CD4-positive, alpha-beta T cell treated with Interferon alpha-2 for 1 hour (primary cell): ENCODE measurements around the gene SPPL3.
"Not testable (repeated sequence)": the region's sequence is repeated elsewhere in the genome, so short reads cannot be mapped to it uniquely, and the experiment has no call there.

Experiments used
- DNase-seq, 2 donors: peaks; one replicate each; pipeline ENCODE4 v3.0.0-alpha.2; 2020 to 2022

The SPPL3 gene

GRCh38 chr12:120904197-120904773 lies at the start of gene SPPL3:
SPPL3 (minus strand) TSS chr12:120904358; CDS start chr12:120903867, 491 bp downstream.
- peak; percentile 86 to 92 for DNase-seq

- DNase-seq: no peak
Observed at GRCh38 chr12:120950807-120951206, 46.6 kb upstream of the SPPL3 start.

DNA sequence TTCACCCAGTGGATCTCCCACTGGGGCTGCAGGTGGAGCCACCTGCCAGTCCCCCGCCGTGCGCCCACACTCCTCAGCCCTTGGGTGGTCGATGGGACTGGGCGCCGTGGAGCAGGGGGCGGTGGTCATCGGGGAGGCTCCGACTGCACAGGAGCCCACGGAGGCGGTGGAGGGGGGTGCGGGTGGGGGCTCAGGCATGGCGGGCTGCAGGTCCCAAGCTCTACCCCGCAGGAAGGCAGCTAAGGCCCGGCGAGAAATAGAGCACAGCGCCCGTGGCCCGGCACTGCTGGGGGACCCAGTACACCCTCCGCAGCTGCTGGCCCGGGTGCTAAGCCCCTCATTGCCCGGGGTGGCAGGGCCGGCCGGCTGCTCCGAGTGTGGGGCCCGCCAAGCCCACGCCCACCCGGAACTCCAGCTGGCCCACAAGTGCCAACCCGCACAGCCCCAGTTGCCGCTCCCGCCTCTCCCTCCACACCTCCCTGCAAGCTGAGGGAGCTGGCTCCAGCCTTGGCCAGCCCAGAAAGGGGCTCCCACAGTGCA lies 46.2 kb upstream of the SPPL3 start:
- not testable (repeated sequence) for DNase-seq

- not testable (repeated sequence) for DNase-seq
Observed at GRCh38 chr12:120945516-120945915, 41.4 kb upstream of the SPPL3 start.

- peak; percentile 44 to 63 for DNase-seq
Observed at GRCh38 chr12:120944645-120945217, 40.6 kb upstream of the SPPL3 start.

- DNase-seq: no peak
Observed at GRCh38 chr12:120943482-120943881, 39.3 kb upstream of the SPPL3 start.

DNA sequence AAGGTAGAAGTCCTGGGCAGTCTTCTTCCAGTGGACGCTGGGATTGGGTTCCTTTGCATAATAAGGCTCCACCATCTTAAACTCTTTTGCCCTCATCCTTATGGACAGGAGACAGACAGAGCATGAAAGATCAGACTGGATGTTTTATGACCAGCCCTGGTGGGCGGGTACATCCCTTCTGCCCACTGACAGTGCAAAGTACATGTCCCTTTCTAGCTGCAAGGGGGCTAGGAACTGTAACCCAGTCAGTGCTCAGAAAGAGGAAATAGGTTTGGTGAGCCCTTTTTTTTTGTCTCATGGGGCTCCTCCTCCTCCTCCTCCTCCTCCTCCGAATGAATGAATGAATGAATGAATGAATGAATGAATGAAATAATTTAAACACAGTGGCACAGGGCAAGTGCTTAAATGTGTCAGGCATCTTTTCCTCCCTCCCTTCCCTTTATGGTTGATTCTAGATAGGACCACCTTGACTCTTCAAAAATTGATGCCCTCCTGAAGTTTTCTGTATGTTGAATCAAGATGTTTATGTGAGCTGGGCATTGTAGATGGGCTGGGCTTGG lies 37.8 kb upstream of the SPPL3 start:
- DNase-seq: no peak

DNA sequence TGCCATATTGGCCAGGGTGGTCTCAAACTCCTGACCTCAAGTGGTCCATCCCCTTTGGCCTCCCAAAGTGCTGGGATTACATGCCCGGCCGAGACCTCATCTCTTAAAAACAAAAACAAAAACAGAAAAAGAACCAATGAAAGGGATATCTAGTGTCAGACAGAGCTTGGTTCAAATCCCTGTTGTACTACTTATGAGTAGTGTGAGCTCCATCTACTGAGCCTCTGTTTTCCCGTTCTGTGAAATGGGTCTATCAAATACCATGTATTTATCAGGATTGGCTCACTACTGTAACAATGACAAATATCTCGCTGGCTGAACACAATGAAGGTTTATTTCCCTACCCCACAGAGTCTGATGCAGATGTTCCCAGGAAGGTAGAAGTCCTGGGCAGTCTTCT lies 37.3 kb upstream of the SPPL3 start:
- DNase-seq: no peak

DNA sequence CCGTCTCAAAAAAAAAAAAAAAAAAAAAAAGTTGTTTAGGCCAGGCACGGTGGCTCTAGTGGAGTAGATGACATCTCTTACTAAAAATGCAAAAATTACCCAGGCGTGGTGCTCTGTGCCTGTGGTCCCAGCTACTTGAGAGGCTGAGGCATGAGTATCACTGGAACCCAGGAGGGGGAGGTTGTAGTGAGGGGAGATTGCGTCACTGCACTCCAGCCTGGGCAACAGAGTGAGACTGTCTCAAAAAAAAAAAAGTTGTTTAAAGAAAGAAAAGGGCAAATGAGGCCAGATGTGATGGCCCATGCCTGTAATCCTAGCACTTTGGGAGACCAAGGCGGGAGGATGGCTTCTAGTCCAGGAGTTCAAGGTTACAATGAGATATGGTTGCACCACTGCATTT lies 36.6 kb upstream of the SPPL3 start:
- DNase-seq: no peak

GRCh38 chr12:120940006-120940405 lies 35.8 kb upstream of the SPPL3 start:
- DNase-seq: no peak

DNA sequence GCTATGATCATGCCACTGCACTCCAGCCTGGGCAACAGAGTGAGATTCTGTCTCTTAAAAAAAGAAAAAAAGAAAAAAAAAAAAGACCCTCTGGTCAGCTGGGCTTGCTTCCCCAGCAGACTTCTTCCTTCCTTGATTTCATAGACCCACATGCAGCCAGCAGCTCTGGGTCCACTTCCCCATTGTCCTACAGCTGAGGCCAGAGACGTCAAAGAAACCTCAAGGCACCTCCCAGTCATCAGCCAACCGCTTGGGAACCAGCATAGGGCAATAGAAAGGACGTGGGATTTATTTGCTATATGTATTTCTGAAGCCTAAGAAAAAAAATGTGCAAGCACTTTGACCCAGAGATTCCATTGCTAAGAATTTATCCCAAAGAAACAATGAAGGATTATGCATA lies 35.4 kb upstream of the SPPL3 start:
- peak; percentile 8 to 33 for DNase-seq

- no peak for DNase-seq
Observed at GRCh38 chr12:120938496-120938895, 34.3 kb upstream of the SPPL3 start.

DNA sequence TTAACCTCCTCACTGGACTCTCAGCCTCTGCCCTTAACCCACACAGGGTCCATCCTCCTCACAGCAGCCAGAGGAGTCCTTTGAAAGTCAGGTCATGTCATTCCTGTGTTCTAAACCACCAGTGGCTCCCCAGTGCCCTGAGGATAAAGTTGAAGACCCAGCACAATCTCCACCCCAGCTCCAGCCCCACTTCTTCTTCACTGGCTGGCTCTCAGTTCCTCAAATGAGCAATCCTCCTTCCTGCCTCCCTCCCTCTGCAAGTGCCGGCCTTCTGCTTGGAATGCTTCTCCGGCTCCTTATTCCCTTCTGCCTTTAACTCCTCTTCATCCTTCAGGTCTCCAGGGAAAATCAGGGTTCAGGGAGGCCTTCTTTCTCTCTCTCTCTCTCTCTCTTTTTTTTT lies 32.0 kb upstream of the SPPL3 start:
- DNase-seq: no peak

- DNase-seq: no peak
Observed at GRCh38 chr12:120933786-120934185, 29.6 kb upstream of the SPPL3 start.

GRCh38 chr12:120932956-120933526 lies 28.9 kb upstream of the SPPL3 start:
- no peak for DNase-seq

- DNase-seq: no peak
Observed at GRCh38 chr12:120932058-120932457, 27.9 kb upstream of the SPPL3 start.

DNA sequence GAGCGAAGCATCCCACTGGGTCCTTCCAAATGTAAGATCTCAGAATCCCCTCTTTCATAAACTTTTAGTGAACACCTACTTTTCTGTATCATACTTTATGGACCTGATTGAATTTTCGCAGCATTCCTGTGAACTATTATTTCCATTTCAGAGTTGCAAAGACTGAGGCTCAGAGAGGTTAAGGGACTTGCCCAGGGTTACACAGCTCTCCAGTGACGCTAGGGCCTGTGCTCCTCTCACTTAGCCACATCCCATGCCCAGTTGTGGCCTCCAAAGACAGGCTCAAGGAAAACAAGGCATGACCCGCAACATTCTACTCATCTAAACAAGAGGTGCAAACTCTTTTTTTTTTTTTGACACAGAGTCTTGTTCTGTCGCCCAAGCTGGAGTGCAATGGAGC lies 25.9 kb upstream of the SPPL3 start:
- DNase-seq: no peak

DNA sequence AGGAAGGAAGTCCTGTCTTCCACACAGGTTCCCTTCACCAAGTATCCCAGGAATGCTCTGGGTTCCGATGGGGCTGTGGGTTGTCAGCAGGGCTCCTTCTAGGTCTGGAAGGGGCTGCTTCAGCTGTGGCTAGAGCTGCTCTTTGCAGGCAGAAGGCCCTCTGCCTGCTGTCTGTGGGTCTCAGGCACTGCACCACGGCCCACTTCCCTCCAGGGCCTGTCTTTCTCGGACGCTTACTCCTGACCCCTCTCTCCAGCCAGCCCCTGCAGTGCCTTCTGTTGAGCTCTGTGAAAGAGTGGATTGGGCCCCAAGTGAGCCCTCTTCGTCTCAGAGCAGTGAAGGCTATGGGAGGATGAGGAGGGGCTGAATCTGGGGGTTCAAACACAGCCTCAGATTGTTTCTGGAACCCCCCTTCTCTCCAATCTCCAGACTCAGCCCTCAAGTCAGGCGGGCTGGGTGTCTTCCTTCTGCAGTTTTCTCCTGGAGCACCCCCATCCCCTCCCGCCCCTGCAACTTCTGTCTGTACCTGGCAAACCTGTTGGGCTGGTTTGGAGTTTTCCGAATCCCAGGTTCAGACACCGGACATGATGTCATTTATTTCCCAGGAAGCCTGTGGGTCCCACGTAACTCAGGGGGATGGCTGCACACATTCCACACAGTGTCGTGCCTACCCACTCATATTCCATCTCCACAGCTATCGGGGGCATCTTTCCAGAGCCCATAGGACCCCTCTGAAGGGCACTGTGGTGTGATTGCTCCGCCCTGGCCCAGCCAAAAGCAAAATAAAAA lies 24.9 kb upstream of the SPPL3 start:
- no peak for DNase-seq

DNA sequence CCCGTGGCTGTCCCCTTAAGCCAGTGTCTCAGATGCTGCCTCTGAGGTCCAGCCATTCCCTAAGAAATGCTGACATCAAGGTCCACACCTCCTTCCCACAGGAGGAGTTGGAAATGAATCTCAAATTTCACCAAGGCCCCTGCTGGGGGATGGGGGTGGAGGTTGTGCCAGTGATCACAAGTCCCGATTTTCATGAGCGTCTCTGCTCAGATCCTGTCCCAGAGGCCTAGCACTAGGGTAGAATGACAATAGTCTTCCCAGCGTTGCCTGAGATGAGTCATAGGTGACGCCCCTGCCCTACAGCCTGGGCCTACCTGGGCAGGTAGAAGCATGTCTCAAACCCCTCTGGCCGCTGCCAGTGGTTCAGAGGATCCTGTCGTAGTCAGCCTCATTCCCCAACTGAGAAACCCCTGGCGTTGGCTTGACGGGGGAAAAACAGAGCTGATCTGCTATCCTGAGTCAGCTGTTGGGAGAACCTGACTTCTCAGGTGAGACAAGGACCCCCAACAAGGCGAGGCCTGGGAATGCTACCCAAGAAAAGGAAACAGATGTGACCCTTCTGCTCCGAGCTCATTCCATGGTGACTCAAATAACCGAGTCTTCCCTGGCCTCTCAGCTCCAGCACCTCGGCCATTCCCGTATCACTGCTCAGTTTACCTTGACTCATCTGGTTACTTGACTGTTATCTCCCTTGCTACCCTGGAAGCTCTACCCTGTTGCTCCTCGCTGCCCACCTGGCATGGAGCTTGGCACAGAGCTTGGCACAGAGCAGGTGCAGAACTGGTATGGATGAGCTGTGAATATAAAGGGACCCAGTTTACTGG lies 21.8 kb upstream of the SPPL3 start:
- DNase-seq: no peak

- DNase-seq: no peak
Observed at GRCh38 chr12:120922279-120922678, 18.1 kb upstream of the SPPL3 start.

DNA sequence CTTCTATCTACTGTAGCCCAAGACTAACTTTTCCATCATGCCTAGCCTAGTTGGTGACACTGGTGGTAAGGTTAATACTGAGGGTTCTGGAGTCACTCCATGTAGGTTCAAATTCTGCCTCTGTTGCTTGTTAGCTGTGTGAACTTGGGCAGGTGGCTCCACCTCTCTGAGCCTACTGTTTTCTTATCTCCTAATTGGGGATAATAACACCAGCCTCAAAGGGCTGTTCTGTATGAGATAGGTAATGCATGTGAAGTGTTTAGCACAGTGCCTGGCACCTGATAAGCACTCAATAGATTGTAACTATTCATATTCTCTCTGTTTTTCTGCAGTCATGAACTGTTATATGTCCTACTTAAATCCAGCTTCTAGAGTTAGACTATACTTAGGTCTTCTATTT lies 17.5 kb upstream of the SPPL3 start:
- DNase-seq: no peak

- no peak for DNase-seq
Observed at GRCh38 chr12:120920178-120920577, 16.0 kb upstream of the SPPL3 start.
